ENCODE data around the gene AHI1.

Gene AHI1

DNA sequence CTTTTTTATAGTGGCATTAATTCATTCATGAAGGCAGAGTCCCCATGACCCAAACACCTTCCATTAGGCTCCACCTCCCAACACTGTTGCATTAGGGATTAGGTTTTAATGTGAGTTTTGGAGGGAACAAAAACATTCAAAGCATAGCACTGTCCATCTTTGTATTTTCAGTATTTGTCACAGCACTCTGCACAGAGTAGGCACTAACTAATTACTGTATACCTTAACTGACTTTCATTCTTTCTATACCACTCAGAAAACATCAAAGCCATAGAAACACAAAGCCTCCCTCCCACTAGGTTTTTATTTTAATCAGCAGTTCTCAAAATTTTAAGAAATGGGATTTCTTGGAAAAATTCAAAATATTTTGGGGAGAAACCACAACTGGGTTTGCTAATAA, 21.8 kb upstream of the AHI1 start:
- H3K4me2 ChIP-seq (ENCODE audit: low read length, poor library complexity, severe bottlenecking): no peak overlapping the region
- no peak overlapping the region for H3K14ac ChIP-seq (ENCODE audit: low read length in 2 of 2)
- no peak overlapping the region for H2BK12ac ChIP-seq (ENCODE audit: low read length in 2 of 2)
- no peak overlapping the region for H3K23ac ChIP-seq (ENCODE audit: low read length in 2 of 2)
- no peak overlapping the region for H2AFZ ChIP-seq (ENCODE audit: low read depth, low read length)
- H3K4ac ChIP-seq (ENCODE audit: low read depth in 1 of 2, low read length in 2 of 2): no peak overlapping the region
- H3K4me3 ChIP-seq (ENCODE audit: insufficient read depth in 1 of 2, low read depth in 1 of 2, low read length in 2 of 2): no peak overlapping the region
- no peak overlapping the region for H3K9ac ChIP-seq (ENCODE audit: low read length)
- no peak for DNase-seq
- H3K4me1 ChIP-seq (ENCODE audit: control insufficient read depth, insufficient read depth, low read depth, low read length): no peaks in the 10 kb centered on the region
- H3K27me3 ChIP-seq (ENCODE audit: control insufficient read depth in 1 of 2, insufficient read depth in 1 of 2, low read length in 2 of 2): no peaks in the 10 kb centered on the region
- no peak overlapping the region for H3K18ac ChIP-seq (ENCODE audit: low read depth in 1 of 2, low read length in 2 of 2)
- peaks cover 14% of the 10 kb centered on the region for H3K9me3 ChIP-seq (ENCODE audit: control insufficient read depth, low read length)
- H2BK15ac ChIP-seq (ENCODE audit: low read depth, poor library complexity, severe bottlenecking): no peak overlapping the region
- no peak overlapping the region for H2BK120ac ChIP-seq (ENCODE audit: low read depth, low read length)
- no peak overlapping the region for H2AK5ac ChIP-seq (ENCODE audit: low read length, severe bottlenecking)
- H4K91ac ChIP-seq (ENCODE audit: low read length): no peak overlapping the region
- H3K36me3 ChIP-seq (ENCODE audit: control insufficient read depth in 1 of 2, insufficient read depth in 2 of 2, low read depth in 1 of 2, low read length in 2 of 2): no peaks in the 10 kb centered on the region
- no peak overlapping the region for H4K8ac ChIP-seq (ENCODE audit: low read length)
- no peak overlapping the region for H3K27ac ChIP-seq (ENCODE audit: low read length, poor library complexity, severe bottlenecking)
- no peaks in the 10 kb centered on the region for H3K79me1 ChIP-seq (replicated peaks; ENCODE audit: low read length, poor library complexity, severe bottlenecking)
- no peak overlapping the region for H2BK5ac ChIP-seq (ENCODE audit: low read depth, low read length, poor library complexity, severe bottlenecking)

DNA sequence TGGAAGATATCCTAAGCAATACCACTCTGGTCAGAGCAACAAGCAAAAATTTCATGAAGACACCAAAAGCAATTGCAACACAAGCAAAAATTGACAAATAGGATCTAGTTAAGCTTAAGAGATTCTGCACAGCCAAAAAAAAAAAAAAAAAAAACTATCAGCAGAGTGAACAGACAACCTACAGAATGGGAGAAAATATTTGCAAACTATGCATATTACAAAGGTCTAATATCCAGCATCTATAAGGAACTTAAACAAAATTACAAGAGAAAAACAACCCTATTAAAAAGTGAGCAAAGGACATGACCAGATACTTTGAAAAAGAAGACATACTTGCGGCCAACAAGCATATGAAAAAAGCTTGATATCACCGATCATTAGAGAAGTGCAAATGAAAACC, 20.0 kb upstream of the AHI1 start:
- DNase-seq: no peak
- Histone ChIP-seq H2BK15ac (ENCODE audit: low read depth, poor library complexity, severe bottlenecking) (no peak overlapping the region), H3K27me3 (ENCODE audit: control insufficient read depth in 1 of 2, insufficient read depth in 1 of 2, low read length in 2 of 2) (no peaks in the 10 kb centered on the region), H3K18ac (ENCODE audit: low read depth in 1 of 2, low read length in 2 of 2) (no peak overlapping the region), H3K9ac (ENCODE audit: low read length) (no peak overlapping the region), H3K14ac (ENCODE audit: low read length in 2 of 2) (no peak overlapping the region), H2AK5ac (ENCODE audit: low read length, severe bottlenecking) (no peak overlapping the region), H3K4me1 (ENCODE audit: control insufficient read depth, insufficient read depth, low read depth, low read length) (no peaks in the 10 kb centered on the region), H3K23ac (ENCODE audit: low read length in 2 of 2) (no peak overlapping the region), H4K91ac (ENCODE audit: low read length) (no peak overlapping the region), H3K79me1 (replicated peaks; ENCODE audit: low read length, poor library complexity, severe bottlenecking) (no peaks in the 10 kb centered on the region), H3K27ac (ENCODE audit: low read length, poor library complexity, severe bottlenecking) (no peak overlapping the region), H2BK120ac (ENCODE audit: low read depth, low read length) (no peak overlapping the region), H2AFZ (ENCODE audit: low read depth, low read length) (no peak overlapping the region), H2BK12ac (ENCODE audit: low read length in 2 of 2) (no peak overlapping the region), H4K8ac (ENCODE audit: low read length) (no peak overlapping the region), H2BK5ac (ENCODE audit: low read depth, low read length, poor library complexity, severe bottlenecking) (no peak overlapping the region), H3K4ac (ENCODE audit: low read depth in 1 of 2, low read length in 2 of 2) (no peak overlapping the region), H3K9me3 (ENCODE audit: control insufficient read depth, low read length) (peaks cover 14% of the 10 kb centered on the region), H3K4me2 (ENCODE audit: low read length, poor library complexity, severe bottlenecking) (no peak overlapping the region), H3K36me3 (ENCODE audit: control insufficient read depth in 1 of 2, insufficient read depth in 2 of 2, low read depth in 1 of 2, low read length in 2 of 2) (no peaks in the 10 kb centered on the region), H3K4me3 (ENCODE audit: insufficient read depth in 1 of 2, low read depth in 1 of 2, low read length in 2 of 2) (no peak overlapping the region)
- WGBS: 100% methylated on average over 2 of the region's 2 CpGs

DNA sequence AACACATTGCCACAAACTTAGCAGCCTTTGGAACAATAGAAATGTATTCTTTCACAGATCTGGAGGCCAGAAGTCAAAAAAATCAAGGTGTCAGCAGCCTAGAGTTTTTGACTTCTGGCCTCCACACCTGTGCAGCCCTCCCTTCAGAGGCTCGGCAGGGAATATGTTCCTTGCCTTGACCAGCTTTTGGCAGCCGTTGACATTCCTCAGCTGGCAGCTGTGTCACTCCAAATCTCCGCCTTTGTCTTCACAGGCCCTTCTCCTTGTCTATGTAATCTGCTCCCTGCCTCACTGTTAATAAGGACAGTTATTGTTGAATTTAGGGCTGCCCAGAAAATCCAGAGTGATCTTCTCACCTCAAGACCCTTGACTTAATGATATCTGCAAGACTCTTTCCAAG, 17.2 kb upstream of the AHI1 start:
- Histone ChIP-seq H3K9me3 (ENCODE audit: control insufficient read depth, low read length) (peaks cover 14% of the 10 kb centered on the region), H2BK120ac (ENCODE audit: low read depth, low read length) (no peak overlapping the region), H3K79me1 (replicated peaks; ENCODE audit: low read length, poor library complexity, severe bottlenecking) (no peaks in the 10 kb centered on the region), H3K18ac (ENCODE audit: low read depth in 1 of 2, low read length in 2 of 2) (no peak overlapping the region), H3K14ac (ENCODE audit: low read length in 2 of 2) (no peak overlapping the region), H2BK5ac (ENCODE audit: low read depth, low read length, poor library complexity, severe bottlenecking) (no peak overlapping the region), H4K91ac (ENCODE audit: low read length) (no peak overlapping the region), H3K23ac (ENCODE audit: low read length in 2 of 2) (no peak overlapping the region), H2BK15ac (ENCODE audit: low read depth, poor library complexity, severe bottlenecking) (no peak overlapping the region), H3K4ac (ENCODE audit: low read depth in 1 of 2, low read length in 2 of 2) (no peak overlapping the region), H3K4me2 (ENCODE audit: low read length, poor library complexity, severe bottlenecking) (no peak overlapping the region), H2AK5ac (ENCODE audit: low read length, severe bottlenecking) (no peak overlapping the region), H3K36me3 (ENCODE audit: control insufficient read depth in 1 of 2, insufficient read depth in 2 of 2, low read depth in 1 of 2, low read length in 2 of 2) (no peaks in the 10 kb centered on the region), H3K9ac (ENCODE audit: low read length) (no peak overlapping the region), H3K27me3 (ENCODE audit: control insufficient read depth in 1 of 2, insufficient read depth in 1 of 2, low read length in 2 of 2) (no peaks in the 10 kb centered on the region), H3K4me1 (ENCODE audit: control insufficient read depth, insufficient read depth, low read depth, low read length) (no peaks in the 10 kb centered on the region), H2AFZ (ENCODE audit: low read depth, low read length) (no peak overlapping the region), H3K27ac (ENCODE audit: low read length, poor library complexity, severe bottlenecking) (no peak overlapping the region), H3K4me3 (ENCODE audit: insufficient read depth in 1 of 2, low read depth in 1 of 2, low read length in 2 of 2) (no peak overlapping the region), H4K8ac (ENCODE audit: low read length) (no peak overlapping the region), H2BK12ac (ENCODE audit: low read length in 2 of 2) (no peak overlapping the region)
- 74% methylated on average over 3 of the region's 3 CpGs for WGBS
- no peak for DNase-seq

DNA sequence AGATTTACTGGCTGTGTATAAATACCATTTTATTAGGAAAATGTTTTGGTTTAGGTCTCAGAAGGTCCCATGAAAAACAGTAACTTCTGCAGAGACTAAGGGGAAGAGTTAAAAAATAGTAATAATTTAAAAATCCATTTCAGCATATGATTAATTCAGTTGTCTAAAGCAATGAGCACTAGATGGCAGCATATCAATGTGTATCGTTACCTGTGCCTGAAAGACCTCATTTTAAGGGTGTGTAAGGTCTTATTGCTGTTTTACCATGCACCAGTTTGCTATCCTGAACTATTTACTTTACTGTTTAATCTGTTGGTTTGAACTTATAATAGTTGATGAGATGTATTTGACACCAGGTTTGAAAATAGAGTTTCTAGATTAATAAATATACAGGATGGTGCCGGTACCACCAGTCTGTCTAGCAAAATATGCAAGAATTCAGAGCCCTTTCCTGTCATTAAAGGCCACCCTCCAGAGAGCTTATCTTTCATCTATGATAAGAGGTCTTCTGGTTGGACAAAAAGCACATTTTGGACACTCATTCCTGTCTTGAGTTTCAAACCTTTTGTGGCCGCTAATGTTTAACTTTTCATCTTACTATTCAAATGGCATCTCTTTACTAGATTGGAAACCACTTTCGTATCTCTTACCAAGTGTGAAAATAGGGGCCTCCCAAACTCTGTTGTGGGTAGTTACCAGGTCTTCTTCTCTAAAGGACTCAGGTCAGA, 8.9 kb upstream of the AHI1 start:
- 76% methylated on average over 3 of the region's 4 CpGs for WGBS
- no peak overlapping the region for H2AK5ac ChIP-seq (ENCODE audit: low read length, severe bottlenecking)
- no peak overlapping the region for H3K4ac ChIP-seq (ENCODE audit: low read depth in 1 of 2, low read length in 2 of 2)

More for the DNA sequence above, 8.9 kb upstream of the AHI1 start:
- H2AFZ ChIP-seq (ENCODE audit: low read depth, low read length): no peak overlapping the region
- H3K14ac ChIP-seq (ENCODE audit: low read length in 2 of 2): no peak overlapping the region
- no peak overlapping the region for H3K4me2 ChIP-seq (ENCODE audit: low read length, poor library complexity, severe bottlenecking)
- no peak overlapping the region for H3K4me3 ChIP-seq (ENCODE audit: insufficient read depth in 1 of 2, low read depth in 1 of 2, low read length in 2 of 2)
- H4K8ac ChIP-seq (ENCODE audit: low read length): no peak overlapping the region
- H2BK12ac ChIP-seq (ENCODE audit: low read length in 2 of 2): no peak overlapping the region
- DNase-seq: peak; percentile 61
- no peaks in the 10 kb centered on the region for H3K36me3 ChIP-seq (ENCODE audit: control insufficient read depth in 1 of 2, insufficient read depth in 2 of 2, low read depth in 1 of 2, low read length in 2 of 2)
- H3K18ac ChIP-seq (ENCODE audit: low read depth in 1 of 2, low read length in 2 of 2): no peak overlapping the region
- H3K27me3 ChIP-seq (ENCODE audit: control insufficient read depth in 1 of 2, insufficient read depth in 1 of 2, low read length in 2 of 2): no peaks in the 10 kb centered on the region
- H2BK120ac ChIP-seq (ENCODE audit: low read depth, low read length): no peak overlapping the region
- H3K9me3 ChIP-seq (ENCODE audit: control insufficient read depth, low read length): no peaks in the 10 kb centered on the region
- H2BK5ac ChIP-seq (ENCODE audit: low read depth, low read length, poor library complexity, severe bottlenecking): no peak overlapping the region
- H3K23ac ChIP-seq (ENCODE audit: low read length in 2 of 2): no peak overlapping the region
- H3K27ac ChIP-seq (ENCODE audit: low read length, poor library complexity, severe bottlenecking): no peak overlapping the region
- peak overlapping the region; percentile 58 for H3K9ac ChIP-seq (ENCODE audit: low read length)
- no peaks in the 10 kb centered on the region for H3K4me1 ChIP-seq (ENCODE audit: control insufficient read depth, insufficient read depth, low read depth, low read length)
- H4K91ac ChIP-seq (ENCODE audit: low read length): no peak overlapping the region
- no peak overlapping the region for H2BK15ac ChIP-seq (ENCODE audit: low read depth, poor library complexity, severe bottlenecking)
- H3K79me1 ChIP-seq (replicated peaks; ENCODE audit: low read length, poor library complexity, severe bottlenecking): peaks cover 3% of the 10 kb centered on the region

Measured in mesenchymal stem cell (in vitro differentiated cells and primary cell).